Astrocyte of the cerebellum (primary cell): ENCODE measurements around the gene FABP3.
"Not testable (repeated sequence)": the region's sequence is repeated elsewhere in the genome, so short reads cannot be mapped to it uniquely, and the experiment has no call there.

Source experiments
- DNase-seq: peaks from one replicate; pipeline ENCODE4 v3.0.0-alpha.2; 2011; ENCODE audit warnings: low read depth
- H3K4me3 ChIP-seq: 2 replicates; pipeline ENCODE4 v1.5.1; 2011; ENCODE audit warnings: mild to moderate bottlenecking, low read depth, low read length, moderate library complexity
- CTCF ChIP-seq: IDR thresholded peaks from 2 replicates; pipeline ENCODE4 v1.5.1; 2012; ENCODE audit warnings: low read length, low read depth, moderate library complexity, mild to moderate bottlenecking; ENCODE audit errors: missing control alignments
- in situ Hi-C: cut with HindIII; loops from 2 replicates; pipeline ENCODE4 v1.10.0; 2017; ENCODE audit warnings: low sequenced_read_pairs

FABP3 gene

GRCh38 chr1:31390071-31390470 lies 17.2 kb upstream of the FABP3 start:
- no peak for DNase-seq
- H3K4me3 ChIP-seq = no peak overlapping the region
- in situ Hi-C loops = no loop called here
- TF ChIP-seq CTCF = no peak

DNA sequence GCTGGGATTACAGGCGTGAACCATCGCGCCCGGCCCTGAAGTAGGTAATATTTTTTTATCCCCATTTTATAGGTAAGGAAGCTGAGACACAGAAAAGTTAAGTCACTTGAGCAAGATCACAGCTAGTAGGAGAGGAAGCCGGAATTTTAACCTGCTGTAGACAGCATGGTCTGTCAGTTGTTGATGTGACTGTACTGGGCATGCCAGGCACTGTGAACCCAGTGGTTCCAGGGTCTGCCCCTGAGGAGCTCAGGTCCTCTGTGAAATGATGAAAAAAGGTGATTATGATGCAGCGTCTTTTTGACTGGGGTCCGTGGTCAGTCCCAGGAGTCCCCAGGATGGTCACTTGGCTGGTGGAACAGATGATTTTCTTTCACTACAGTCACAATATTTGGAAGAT lies 16.7 kb upstream of the FABP3 start:
- no peak overlapping the region for H3K4me3 ChIP-seq
- TF ChIP-seq CTCF = no peak
- in situ Hi-C loops = no loop called here
- DNase-seq = no peak

- TF ChIP-seq CTCF = no peak
- in situ Hi-C loops = no loop called here
- no peak overlapping the region for H3K4me3 ChIP-seq
- no peak for DNase-seq
These were observed 14.7 kb upstream of the FABP3 start for GRCh38 chr1:31387612-31388011.

- DNase-seq, in situ Hi-C loops, H3K4me3 ChIP-seq: not testable (repeated sequence)
These were observed 13.8 kb upstream of the FABP3 start for GRCh38 chr1:31386576-31387243.

DNA sequence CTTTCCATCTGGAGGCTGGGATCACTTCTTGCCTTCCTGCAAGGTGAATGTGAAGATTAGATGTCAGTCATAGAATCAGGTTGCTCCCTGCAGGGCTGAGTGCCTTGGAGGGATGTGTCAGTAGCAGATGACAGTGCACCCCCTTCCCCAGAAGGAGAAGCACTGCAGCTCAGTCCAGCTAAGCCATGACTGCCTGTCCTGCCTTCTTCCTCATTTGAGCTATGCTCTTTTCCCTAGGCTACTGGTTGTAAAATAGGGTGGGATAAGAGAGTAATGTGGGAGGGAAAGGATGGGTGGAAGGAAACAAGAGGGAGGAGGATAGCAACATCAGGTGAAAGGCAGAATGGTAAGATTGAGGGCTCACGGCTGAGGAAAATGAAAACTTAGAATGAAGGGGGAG lies 11.1 kb upstream of the FABP3 start:
- H3K4me3 ChIP-seq = no peak overlapping the region
- in situ Hi-C loops = no loop called here
- no peak for DNase-seq
- no peak for TF ChIP-seq CTCF

- in situ Hi-C loops = no loop called here
- TF ChIP-seq CTCF = no peak
- H3K4me3 ChIP-seq = no peak overlapping the region
- no peak for DNase-seq
These were observed 9.6 kb upstream of the FABP3 start for GRCh38 chr1:31382379-31382989.
